NB4 (cell line): ENCODE data around the gene OR13C4.
A peak's percentile ranks its signal among the peaks of the same experiment; 100 is the strongest.

Experiments used
- DNase-seq: peaks from one replicate; pipeline ENCODE4 v3.0.0; 2010; ENCODE audit warnings: low read depth
- H3K4me3 ChIP-seq: one replicate; pipeline ENCODE4 v1.5.1; 2011; ENCODE audit warnings: mild to moderate bottlenecking, low read depth, low read length, moderate library complexity
- CTCF ChIP-seq: IDR thresholded peaks from one replicate; pipeline ENCODE4 v1.5.1; 2012; ENCODE audit warnings: low read depth, low read length
- MAX ChIP-seq: IDR thresholded peaks from 2 replicates; pipeline ENCODE4 v1.6.1; 2011; ENCODE audit warnings: low read depth, low read length
- MYC ChIP-seq: IDR thresholded peaks from 2 replicates; pipeline ENCODE4 v1.6.1; 2011; ENCODE audit warnings: low read depth, low read length
- POLR2A ChIP-seq: IDR thresholded peaks from 2 replicates; pipeline ENCODE4 v1.6.1; 2011; ENCODE audit warnings: mild to moderate bottlenecking; ENCODE audit not compliant: insufficient read length; ENCODE audit errors: extremely low read depth

OR13C4 gene

GRCh38 chr9:104527109-104527508 is at the start of gene OR13C4:
Gene OR13C4, minus strand, starts transcription at chr9:104527209. Its CDS starts 0 bp downstream, at chr9:104527209.
- H3K4me3 ChIP-seq: no peak within 1 kb of the TSS
- no peak for DNase-seq
- TF ChIP-seq MYC: no peak
- TF ChIP-seq CTCF: no peak
- TF ChIP-seq MAX: no peak
- TF ChIP-seq POLR2A: no peak

GRCh38 chr9:104575456-104575855 is 48.4 kb upstream of the OR13C4 start:
- TF ChIP-seq CTCF (no peak), POLR2A (no peak), MAX (no peak), MYC (no peak)
- no peak overlapping the region for H3K4me3 ChIP-seq
- no peak for DNase-seq

- TF ChIP-seq POLR2A: no peak
- TF ChIP-seq CTCF: no peak
- TF ChIP-seq MYC: no peak
- no peak for TF ChIP-seq MAX
- DNase-seq: no peak
- no peak overlapping the region for H3K4me3 ChIP-seq
Measured at GRCh38 chr9:104572612-104573011, 45.6 kb upstream of the OR13C4 start.

GRCh38 chr9:104568868-104569267 is 41.9 kb upstream of the OR13C4 start, which contains the start of gene OR13C8:
Gene OR13C8, plus strand, starts transcription at chr9:104569168. Its CDS starts 0 bp downstream, at chr9:104569168.
- no peak within 1 kb of the TSS for H3K4me3 ChIP-seq
- DNase-seq: no peak
- no peak for TF ChIP-seq MAX

- no peak overlapping the region for H3K4me3 ChIP-seq
- TF ChIP-seq POLR2A: no peak
- no peak for TF ChIP-seq MAX
- no peak for TF ChIP-seq MYC
- no peak for TF ChIP-seq CTCF
- DNase-seq: no peak
Measured at GRCh38 chr9:104564358-104564757, 37.3 kb upstream of the OR13C4 start.

- no peak overlapping the region for H3K4me3 ChIP-seq
- TF ChIP-seq CTCF (no peak), MAX (no peak), MYC (no peak), POLR2A (no peak)
- DNase-seq: peak; percentile 4
Measured at GRCh38 chr9:104556830-104557634, 30.0 kb upstream of the OR13C4 start.
